PC-3 (cell line): ENCODE results near the gene SP9.

Experiments
- CTCF ChIP-seq: fragments of 300-600 bp; sonication (generic); conservative IDR thresholded peaks from 2 replicates; pipeline ENCODE4 v1.5.1; 2017; ENCODE audit warnings: antibody characterized with exemption, low read depth, mild to moderate bottlenecking, low read length
- EZH2 ChIP-seq: fragments of 300-600 bp; sonication (generic); IDR thresholded peaks from one replicate; pipeline ENCODE4 v1.6.1; 2017; ENCODE audit warnings: antibody characterized with exemption, mild to moderate bottlenecking, low read length; ENCODE audit not compliant: unreplicated experiment
- EZH2phosphoT487 ChIP-seq: fragments of 300-600 bp; sonication (generic); IDR thresholded peaks from 2 replicates; pipeline ENCODE4 v1.6.1; 2018; ENCODE audit warnings: mild to moderate bottlenecking, antibody characterized with exemption, low read length, borderline replicate concordance

- no peak for TF ChIP-seq CTCF
- TF ChIP-seq EZH2 = no peak
- no peak for TF ChIP-seq EZH2phosphoT487
These were observed 12.6 kb upstream of the SP9 start for GRCh38 chr2:174322149-174322548.
